GM18951 (cell line): Measurements from ENCODE around the gene SLC27A6.

Experiments used
- POLR2A ChIP-seq: IDR thresholded peaks from 4 replicates; pipeline ENCODE4 v1.6.1; 2011; ENCODE audit warnings: mild to moderate bottlenecking; ENCODE audit not compliant: insufficient read length, insufficient read depth; ENCODE audit errors: extremely low read depth
- in situ Hi-C: fragments of 300-500 bp; cut with MboI; formaldehyde crosslinking; loops from one replicate; pipeline ENCODE4 v1.12.0; 2022; ENCODE audit warnings: low sequenced_read_pairs, mixed read lengths, inconsistent platforms; ENCODE audit not compliant: unreplicated experiment

SLC27A6 gene

DNA sequence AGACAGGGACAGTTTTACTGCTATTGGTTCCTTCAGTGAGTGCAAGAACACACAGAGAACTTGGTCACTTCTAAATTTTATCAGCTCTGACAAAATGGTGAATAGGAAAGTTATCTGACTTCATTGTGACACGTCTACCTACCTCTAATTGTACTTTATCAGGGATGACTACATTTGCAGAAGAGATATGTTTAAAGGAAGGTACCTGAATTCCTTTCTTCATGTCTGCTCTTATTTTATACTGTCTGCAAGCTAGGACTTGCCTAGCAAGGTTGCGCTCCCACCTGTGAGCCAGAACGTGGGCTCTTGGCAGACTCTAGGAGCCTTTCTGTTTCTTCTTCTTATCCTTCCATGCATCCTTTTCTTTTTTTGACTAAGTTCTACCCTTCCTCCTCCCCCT, 1.6 kb downstream of the SLC27A6 start:
- in situ Hi-C loops = no loop called here
- TF ChIP-seq POLR2A = no peak

DNA sequence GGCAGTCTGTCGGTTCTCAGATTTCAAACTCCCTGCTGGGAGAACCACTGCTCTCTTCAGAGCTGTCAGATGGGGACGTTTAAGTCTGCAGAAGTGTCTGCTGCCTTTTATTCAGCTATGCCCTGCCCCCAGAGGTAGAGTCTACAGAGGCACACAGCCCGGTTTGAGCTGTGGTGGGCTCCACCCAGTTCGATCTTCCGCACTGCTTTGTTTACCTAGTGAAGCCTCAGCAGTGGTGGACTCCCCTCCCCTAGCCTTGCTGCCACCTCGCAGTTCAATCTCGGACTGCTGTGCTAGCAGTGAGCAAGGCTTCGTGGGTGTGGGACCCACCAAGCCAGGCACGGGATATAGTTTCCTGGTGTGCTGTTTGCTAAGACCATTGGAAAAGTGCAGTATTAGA, 8.0 kb downstream of the SLC27A6 start:
- no peak for TF ChIP-seq POLR2A
- in situ Hi-C loops = no loop called here

DNA sequence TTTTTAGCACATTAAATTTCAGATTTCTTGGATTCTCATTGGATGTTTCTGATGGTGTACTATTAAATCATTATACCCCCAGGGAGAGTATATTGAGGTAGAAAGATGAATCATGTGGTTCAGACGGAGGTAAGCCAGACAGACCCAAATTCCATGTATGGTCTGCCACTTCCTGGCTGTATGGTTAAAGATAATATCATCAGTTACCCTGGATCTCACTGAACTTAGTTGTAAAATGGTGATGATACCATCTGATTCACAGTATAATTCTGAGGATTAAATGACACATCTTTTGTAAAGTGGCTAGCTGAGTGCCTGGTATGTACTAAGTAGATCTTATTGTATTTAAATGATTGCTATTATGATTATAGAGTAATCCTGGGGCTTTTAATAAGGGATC, 9.3 kb downstream of the SLC27A6 start:
- in situ Hi-C loops = no loop called here
- no peak for TF ChIP-seq POLR2A

DNA sequence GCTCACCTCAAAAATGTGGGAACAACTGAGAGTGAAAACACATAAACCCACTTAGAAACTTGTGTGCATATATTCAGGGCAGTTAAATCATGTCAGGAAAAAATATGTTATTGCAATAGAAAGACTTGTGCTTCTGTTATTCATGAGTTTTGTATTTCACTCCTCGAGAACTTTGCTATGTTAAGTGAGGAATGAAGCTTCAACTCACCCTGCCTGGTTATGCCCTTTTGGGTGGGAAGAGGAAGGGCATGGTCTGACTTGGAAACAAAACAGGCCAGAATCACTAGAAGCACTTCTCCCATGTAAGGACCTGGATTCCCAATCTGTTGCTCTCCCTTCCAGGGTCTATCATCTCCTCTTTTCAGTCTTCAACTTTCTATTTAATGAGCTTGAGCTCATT, 14.5 kb downstream of the SLC27A6 start:
- in situ Hi-C loops = no loop called here
- TF ChIP-seq POLR2A = no peak

DNA sequence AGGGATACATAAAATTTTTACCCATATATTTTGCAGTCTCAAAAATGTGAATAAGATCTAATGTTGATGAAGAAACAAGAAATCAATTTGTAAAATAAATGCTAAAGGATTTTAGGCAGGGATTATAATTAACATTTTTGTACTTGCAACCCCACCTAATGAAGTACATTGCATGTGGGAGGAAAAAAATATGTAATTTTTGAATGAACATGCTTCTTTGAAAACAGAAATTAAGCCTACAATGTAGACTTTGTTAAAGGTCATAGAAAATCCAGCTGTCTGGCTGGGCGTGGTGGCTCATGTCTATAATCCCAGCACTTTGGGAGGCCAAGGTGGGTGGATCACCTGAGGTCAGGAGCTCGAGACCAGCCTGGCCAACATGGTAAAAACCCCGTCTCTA, 15.6 kb downstream of the SLC27A6 start:
- in situ Hi-C loops = no loop called here
- no peak for TF ChIP-seq POLR2A

DNA sequence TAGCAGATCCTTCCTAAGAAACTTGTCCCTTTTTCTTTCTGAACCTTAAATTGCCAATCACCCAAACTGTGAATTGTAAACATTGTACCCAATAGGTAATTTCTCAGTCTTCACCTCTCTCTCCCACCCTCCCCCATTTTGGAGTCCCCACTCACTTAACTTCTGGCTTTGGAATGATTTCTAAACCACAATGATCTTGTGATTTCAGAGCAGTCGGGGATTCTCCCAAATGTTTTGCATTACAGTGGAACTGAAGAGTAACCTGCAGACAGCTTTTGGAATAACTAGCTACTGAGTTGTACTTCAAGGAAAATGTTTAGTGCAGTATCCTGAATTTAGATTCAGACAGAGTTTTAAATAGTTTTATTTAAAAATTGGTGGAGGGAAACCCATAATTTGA, 19.2 kb downstream of the SLC27A6 start:
- in situ Hi-C loops = no loop called here
- no peak for TF ChIP-seq POLR2A

DNA sequence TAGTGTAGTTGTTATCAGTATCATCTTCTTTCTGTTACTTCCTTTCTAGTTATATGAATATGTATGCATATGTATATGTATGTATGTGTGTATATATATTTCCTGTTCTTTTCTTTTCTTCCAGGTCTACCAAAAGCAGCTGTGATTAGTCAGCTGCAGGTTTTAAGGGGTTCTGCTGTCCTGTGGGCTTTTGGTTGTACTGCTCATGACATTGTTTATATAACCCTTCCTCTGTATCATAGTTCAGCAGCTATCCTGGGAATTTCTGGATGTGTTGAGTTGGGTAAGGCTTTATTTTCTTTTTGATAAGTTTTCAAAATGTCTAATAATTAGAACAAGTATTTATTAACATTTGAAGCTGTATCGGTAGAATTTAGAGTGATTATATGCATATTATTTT, 23.2 kb downstream of the SLC27A6 start:
- TF ChIP-seq POLR2A = no peak
- in situ Hi-C loops = no loop called here

DNA sequence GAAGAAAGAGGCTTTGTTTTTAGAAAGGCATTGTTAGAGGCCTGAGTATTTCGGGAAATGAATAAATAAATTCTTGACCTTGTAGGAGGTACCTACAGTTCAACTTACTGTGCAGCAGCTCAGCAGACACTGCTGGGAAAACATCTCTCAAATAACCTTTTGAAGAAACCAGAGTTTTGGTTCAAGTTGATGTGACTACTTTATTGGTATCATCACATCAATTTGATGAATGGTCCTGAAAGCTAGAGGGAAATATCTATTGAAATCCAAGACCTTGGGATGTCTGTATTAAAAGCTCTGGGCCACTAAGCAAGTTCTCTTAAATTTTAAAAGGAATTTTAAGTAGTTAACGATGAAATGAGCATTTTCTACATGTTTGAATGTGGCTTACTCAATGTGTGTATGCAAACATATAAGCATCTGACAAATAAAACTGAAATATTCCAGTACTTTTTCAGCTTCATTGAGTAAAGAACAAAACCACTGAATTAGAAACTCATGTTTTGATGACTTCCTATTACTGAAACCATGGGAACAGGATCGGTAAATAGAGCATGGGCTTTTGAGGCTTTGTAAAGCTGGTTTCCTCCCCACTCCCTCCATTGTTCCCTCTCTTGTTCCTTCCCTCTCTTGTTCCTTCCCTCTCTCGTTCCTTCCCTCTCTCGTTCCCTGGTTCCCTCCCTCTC, 36.7 kb downstream of the SLC27A6 start:
- in situ Hi-C loops = no loop called here
- TF ChIP-seq POLR2A = no peak

DNA sequence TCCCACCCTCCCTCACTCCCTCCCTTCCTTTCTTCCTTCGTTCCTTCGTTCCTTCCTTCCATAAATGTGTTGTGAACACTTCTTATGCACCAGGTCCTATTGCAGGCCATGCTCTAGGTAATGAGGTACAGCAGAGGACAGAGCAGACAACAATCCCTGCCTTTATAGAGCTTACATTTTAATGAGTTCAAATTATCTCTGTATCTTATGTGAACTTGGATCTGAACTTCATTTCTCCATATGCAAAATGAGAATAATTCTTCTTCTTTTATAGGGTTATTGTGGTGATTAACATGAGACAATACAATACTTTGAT, 37.2 kb downstream of the SLC27A6 start:
- TF ChIP-seq POLR2A = no peak
- in situ Hi-C loops = no loop called here

DNA sequence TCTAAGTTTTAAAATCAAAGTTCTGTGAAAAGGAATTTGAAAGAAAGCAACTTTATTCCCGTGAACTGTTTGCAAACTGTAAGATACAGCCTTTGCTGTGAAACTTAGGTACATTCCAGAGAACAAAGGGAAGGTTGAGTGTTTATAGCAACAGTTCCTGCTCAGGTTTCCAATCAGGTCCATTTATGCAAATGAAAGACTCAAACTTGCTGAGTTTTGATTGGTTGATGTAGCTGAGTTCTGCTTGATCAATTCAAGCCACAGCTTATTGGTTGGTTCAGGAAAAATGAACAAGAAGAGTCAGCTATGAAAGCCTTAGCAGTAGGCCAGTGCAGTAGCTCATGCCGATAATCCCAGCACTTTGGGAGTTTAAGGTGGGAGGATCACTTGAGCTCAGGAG, 37.9 kb downstream of the SLC27A6 start:
- in situ Hi-C loops = no loop called here
- no peak for TF ChIP-seq POLR2A

DNA sequence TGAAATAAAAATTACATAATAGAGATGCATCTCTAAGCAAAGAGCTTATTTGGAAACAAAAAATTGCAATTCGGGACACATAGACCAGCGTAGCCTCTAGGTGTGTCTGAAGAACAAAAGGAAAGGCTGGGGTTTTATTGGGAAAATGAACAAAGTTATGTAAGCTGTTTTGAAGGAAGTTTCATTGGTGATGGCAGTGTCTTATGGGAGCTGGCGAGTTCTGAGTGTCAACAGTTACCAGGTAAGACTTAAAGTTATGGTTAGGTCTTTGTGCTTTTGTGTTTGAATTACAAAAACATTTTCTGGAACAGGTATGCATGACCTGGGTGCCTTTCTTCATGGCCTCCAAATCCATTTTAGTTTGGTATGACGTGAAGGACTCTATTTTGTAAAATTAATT, 48.9 kb downstream of the SLC27A6 start:
- in situ Hi-C loops = no loop called here
- TF ChIP-seq POLR2A = no peak

DNA sequence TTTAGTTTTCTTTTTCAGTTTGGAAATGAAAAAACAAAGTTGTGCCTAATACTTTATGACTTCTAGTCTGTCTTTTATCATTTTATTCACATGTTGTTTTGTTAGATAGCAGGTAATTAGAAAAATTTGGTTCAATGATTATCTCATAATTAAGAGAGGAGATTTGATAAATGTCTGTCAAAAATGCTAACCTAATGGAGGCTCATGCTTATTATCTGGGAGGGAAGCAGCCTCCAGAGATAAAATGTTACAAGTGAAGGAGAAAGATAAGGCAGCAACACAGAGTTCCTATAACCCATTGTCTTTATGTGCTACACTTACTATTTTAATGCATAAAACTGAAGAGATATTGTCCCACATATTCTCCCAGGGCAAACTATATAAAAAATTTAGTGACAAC, 53.5 kb downstream of the SLC27A6 start:
- in situ Hi-C loops = no loop called here
- no peak for TF ChIP-seq POLR2A

DNA sequence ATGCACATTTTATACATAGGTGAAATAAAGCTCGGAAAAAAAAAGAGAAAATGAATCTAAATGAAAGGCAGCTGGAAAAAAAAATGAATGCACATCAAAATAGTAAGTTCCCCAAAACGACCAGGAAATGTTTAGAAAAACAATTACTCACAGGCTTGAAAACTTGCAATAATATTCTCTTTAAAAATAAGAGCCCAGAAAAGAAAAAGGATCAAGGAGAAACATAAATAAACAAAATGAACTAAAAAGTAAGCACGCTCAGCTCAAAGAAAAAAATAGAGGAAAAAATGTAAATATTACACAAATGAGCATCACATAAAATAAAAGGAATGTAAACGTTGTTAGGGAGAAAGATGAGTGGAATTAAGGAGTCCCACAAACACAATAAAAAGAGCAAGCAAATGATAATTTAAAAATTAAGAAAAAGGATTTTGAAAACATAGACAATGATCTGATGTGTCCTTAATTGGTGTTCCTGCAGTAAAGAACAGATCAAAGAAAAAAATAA, 54.2 kb downstream of the SLC27A6 start:
- TF ChIP-seq POLR2A = no peak
- in situ Hi-C loops = no loop called here

DNA sequence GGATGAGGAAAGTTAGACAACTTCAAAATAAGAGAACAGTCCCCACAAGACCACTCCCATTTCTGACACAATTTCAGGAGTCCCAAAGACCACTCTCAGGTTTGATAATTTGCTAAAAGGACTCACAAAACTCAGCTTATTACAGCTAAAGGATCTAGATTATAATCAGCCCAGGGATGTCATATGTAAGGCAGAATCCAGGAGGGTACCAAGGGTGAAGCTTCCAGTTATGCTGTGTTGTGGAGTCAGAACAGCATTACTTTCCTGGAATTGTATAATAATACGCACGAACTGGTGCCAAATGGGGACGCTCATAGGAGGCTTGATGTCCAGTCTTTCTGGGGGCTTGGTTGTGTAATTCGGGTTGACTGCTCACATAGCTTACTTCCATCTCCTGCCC, 55.4 kb downstream of the SLC27A6 start:
- TF ChIP-seq POLR2A = no peak
- in situ Hi-C loops = no loop called here

DNA sequence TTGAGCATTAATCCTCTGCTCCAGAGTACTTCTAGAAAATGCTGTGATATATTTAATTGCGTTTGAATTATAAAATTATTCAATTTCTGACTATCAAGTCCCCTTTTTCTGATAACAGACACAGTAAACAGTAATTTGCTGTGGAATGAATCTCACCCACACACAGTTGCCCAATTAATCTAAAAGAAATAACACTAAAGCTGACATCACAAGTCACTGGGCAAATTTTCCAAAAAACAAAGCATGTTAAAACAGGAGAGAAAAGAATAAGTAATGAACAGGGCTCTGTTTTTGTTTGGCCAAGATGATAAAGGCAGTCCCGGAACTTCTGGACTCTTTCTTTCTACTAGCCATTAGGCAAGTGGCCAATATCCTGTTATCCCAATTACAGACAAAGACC, 56.5 kb downstream of the SLC27A6 start:
- no peak for TF ChIP-seq POLR2A
- in situ Hi-C loops = no loop called here
